A673 (cell line): ENCODE results near the gene PREX1. TPM values are rescaled to one million over a fixed set of nuclear protein-coding genes. Genes with fewer than 3 reads are reported as not detected.
A peak's percentile ranks its signal among the peaks of the same experiment; 100 is the strongest.

Experiments
- BruUV-seq: library from RNA; stranded (reverse); fragments of 400-500 nt; replicated peaks from 2 replicates; lab custom pipeline; 2021; lab: Mats Ljungman, UMichigan
- CTCF ChIA-PET: fragments of 300-600 bp; sonication (Branson Sonifier 250); formaldehyde crosslinking; loops from one replicate; lab custom pipeline; 2022; ENCODE audit warnings: antibody characterized with exemption; lab: Charles Lee
- POLR2A ChIA-PET: fragments of 300-600 bp; sonication (Branson Sonifier 250); formaldehyde crosslinking; loops from one replicate; lab custom pipeline; 2022; ENCODE audit warnings: antibody characterized with exemption; ENCODE audit not compliant: low non-redundant PET; lab: Charles Lee
- DNase-seq: peaks from one replicate; pipeline ENCODE4 v3.0.0-alpha.2; 2015; ENCODE audit warnings: low spot score
- H3K27ac ChIP-seq: fragments of 200-600 bp; sonication (generic); 2 replicates; pipeline ENCODE4 v1.5.1; 2016; ENCODE audit warnings: mixed run types, low read depth, mild to moderate bottlenecking, mixed read lengths, antibody characterized with exemption, low read length; ENCODE audit not compliant: poor library complexity, severe bottlenecking
- H3K27me3 ChIP-seq: fragments of 200-600 bp; sonication (generic); replicated peaks from 2 replicates; pipeline ENCODE4 v1.6.1; 2017; ENCODE audit warnings: mixed run types, low read depth, mild to moderate bottlenecking, mixed read lengths, antibody characterized with exemption, low read length; ENCODE audit not compliant: insufficient read depth, poor library complexity
- H3K36me3 ChIP-seq: fragments of 200-600 bp; sonication (generic); 2 replicates; pipeline ENCODE4 v1.6.1; 2016; ENCODE audit warnings: mixed run types, mild to moderate bottlenecking, mixed read lengths, antibody characterized with exemption, low read length; ENCODE audit not compliant: insufficient read depth, poor library complexity, severe bottlenecking
- H3K4me1 ChIP-seq: fragments of 200-600 bp; sonication (generic); 2 replicates; pipeline ENCODE4 v1.6.1; 2017; ENCODE audit warnings: mixed run types, mild to moderate bottlenecking, mixed read lengths, antibody characterized with exemption, low read length; ENCODE audit not compliant: insufficient read depth, poor library complexity, severe bottlenecking
- H3K4me3 ChIP-seq: fragments of 200-600 bp; sonication (generic); 2 replicates; pipeline ENCODE4 v1.5.1; 2016; ENCODE audit warnings: low read depth, mixed run types, mild to moderate bottlenecking, mixed read lengths, low read length; ENCODE audit not compliant: poor library complexity, severe bottlenecking
- H3K9me3 ChIP-seq: fragments of 200-600 bp; sonication (generic); 2 replicates; pipeline ENCODE4 v1.6.1; 2016; ENCODE audit warnings: mixed run types, low read depth, mild to moderate bottlenecking, mixed read lengths, antibody characterized with exemption, low read length; ENCODE audit not compliant: poor library complexity, severe bottlenecking
- CTCF ChIP-seq: fragments of 300-800, 200-600 bp; sonication (generic); conservative IDR thresholded peaks from 2 replicates; pipeline ENCODE4 v1.5.1; 2017; ENCODE audit warnings: low read depth, mild to moderate bottlenecking, antibody characterized with exemption, low read length, moderate library complexity, mixed read lengths
- EZH2 ChIP-seq: fragments of 200-600 bp; sonication (generic); IDR thresholded peaks from 2 replicates; pipeline ENCODE4 v1.6.1; 2017; ENCODE audit warnings: borderline replicate concordance, low read depth, mild to moderate bottlenecking, mixed read lengths, antibody characterized with exemption, low read length; ENCODE audit not compliant: poor library complexity, severe bottlenecking
- intact Hi-C: fragments of 100-400 bp; cut with micrococcal nuclease; formaldehyde crosslinking; loops from one replicate; pipeline ENCODE4 v1.10.0; 2022; ENCODE audit not compliant: unreplicated experiment
- total RNA-seq: library from RNA; stranded (reverse); gene quantifications from 2 replicates; pipeline ENCODE4 v1.2.3, GENCODE V29; 2021

The PREX1 gene
- total RNA-seq, 1 experiment from 2014 or later: 145 TPM

- peaks cover 24% of the 10 kb centered on the region for H3K36me3 ChIP-seq
- BruUV-seq: no TSS peak
- POLR2A ChIA-PET: no interaction called here
- TF ChIP-seq EZH2 (no peak), CTCF (no peak)
- no peak for DNase-seq
- no peak overlapping the region for H3K4me3 ChIP-seq
- CTCF ChIA-PET: interaction anchor here (0.6 kb wide), 1 partner anchor 51 kb away, joined by 3 read pairs; no protein-coding TSS in a partner anchor
- peaks cover 16% of the 10 kb centered on the region for H3K4me1 ChIP-seq
- no peaks in the 10 kb centered on the region for H3K27me3 ChIP-seq
- H3K27ac ChIP-seq: no peak overlapping the region
- intact Hi-C loops: no loop called here
- H3K9me3 ChIP-seq: no peaks in the 10 kb centered on the region
Observed at GRCh38 chr20:48749437-48749836, 78.4 kb downstream of the PREX1 start.

GRCh38 chr20:48748556-48748955 lies 79.2 kb downstream of the PREX1 start:
- peaks cover 13% of the 10 kb centered on the region for H3K4me1 ChIP-seq
- intact Hi-C loops: no loop called here
- CTCF ChIA-PET: no interaction called here
- H3K9me3 ChIP-seq: no peaks in the 10 kb centered on the region
- POLR2A ChIA-PET: interaction anchor here (0.7 kb wide), 1 partner anchor 143 kb away, joined by 5 read pairs; no protein-coding TSS in a partner anchor
- TF ChIP-seq EZH2: no peak
- no peak for TF ChIP-seq CTCF
- BruUV-seq: no TSS peak
- DNase-seq: no peak
- no peak overlapping the region for H3K4me3 ChIP-seq
- H3K27me3 ChIP-seq: no peaks in the 10 kb centered on the region
- peaks cover 33% of the 10 kb centered on the region for H3K36me3 ChIP-seq
- peak overlapping the region; percentile 33 for H3K27ac ChIP-seq

GRCh38 chr20:48747840-48748414 lies 79.9 kb downstream of the PREX1 start:
- CTCF ChIA-PET: no interaction called here
- POLR2A ChIA-PET: interaction anchor here (0.7 kb wide), 1 partner anchor 144 kb away, joined by 5 read pairs; no protein-coding TSS in a partner anchor
- DNase-seq: no peak
- Histone ChIP-seq H3K36me3 (peaks cover 39% of the 10 kb centered on the region), H3K4me3 (no peak overlapping the region), H3K4me1 (peaks cover 12% of the 10 kb centered on the region), H3K27me3 (no peaks in the 10 kb centered on the region), H3K9me3 (no peaks in the 10 kb centered on the region), H3K27ac (no peak overlapping the region)
- no TSS peak for BruUV-seq
- intact Hi-C loops: no loop called here
- TF ChIP-seq CTCF (no peak), EZH2 (no peak)
